Measurements from ENCODE around the gene SORBS1.

SORBS1 gene

DNA sequence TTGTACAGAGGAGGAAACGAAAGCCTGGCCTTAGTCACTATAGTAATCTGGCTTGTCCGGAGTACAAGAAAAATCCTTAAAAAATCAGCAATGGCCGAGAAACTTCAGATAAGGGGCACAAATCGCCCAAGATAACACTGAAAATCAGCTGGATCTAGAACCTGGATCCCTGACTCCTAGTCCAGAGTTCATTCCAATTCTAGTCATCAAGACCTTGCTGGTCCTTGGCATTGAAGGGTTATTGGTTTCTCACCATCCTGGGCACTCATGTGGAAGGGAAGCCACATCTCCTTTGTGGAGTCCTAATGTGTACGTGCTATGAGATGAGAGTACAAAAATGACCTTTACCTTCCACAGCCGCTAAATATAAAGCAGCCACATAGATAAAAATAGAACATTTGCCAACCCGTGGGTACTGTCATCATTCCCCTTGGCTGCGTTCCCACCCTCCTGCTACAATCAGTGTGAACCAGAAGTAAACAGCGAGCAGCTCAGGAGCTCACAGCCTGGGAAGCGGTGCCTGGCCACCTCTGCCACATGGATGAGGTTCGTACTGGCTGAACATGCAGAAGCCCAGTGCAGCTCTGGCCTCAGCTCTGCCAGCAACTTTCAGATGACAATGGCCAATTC, 154.4 kb downstream of the SORBS1 start:
- DNase-seq = no peak

DNA sequence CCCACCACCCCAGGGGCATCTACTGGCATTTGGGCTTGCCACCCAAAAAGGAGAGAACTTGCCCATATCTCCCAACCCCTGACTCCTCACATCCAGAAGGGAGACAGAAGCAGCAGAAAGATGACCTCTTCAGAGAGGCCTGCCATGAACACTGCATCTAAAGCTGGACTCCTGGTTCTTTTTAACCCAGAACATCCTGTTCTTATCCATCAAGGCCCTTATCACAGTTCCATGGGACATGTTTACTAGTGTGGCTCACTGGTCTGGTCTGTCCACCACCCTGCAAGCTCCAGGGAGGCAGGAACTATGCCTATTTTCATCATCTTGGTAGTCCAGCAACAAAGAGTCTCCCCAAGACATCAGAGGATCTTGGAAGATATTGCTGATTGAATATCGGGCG, 155.5 kb downstream of the SORBS1 start:
- DNase-seq = no peak

DNA sequence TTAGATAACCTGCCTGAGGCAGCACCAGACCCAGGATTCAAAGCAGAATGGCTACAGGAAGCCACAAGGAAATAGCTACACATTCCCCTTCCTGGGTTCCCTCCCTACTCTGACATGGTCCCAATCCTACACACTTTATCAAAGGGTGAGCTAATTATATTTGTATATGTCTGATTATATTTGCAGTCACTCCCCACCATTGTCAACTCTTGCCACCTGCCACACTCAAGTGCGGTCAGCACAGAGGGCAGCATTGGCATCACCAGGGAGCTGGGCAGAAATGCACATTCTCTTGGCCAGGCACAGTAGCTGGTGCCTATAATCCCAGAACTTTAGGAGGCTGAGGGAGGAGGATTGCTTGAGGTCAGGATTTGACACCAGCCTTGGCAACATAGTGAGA, 156.3 kb downstream of the SORBS1 start:
- DNase-seq = no peak

DNA sequence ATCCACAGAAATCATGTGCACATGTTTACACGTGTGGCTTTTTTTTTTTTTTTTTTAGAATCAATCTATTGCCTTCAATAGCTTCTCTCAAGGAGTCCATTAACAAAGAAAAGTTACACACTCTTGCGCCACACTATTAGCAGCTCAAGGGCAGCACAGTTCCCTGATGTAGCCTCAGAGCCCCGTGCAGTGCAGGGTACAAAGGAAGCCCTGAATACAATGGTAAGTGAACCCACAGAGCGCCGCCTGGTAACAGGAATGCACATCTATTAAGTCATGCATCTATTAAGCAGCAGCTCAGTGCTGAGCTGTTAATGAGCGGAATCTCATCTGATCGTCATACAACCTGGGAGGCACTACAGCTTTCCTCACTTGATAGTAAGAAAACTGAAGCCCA, 156.7 kb downstream of the SORBS1 start:
- no peak for DNase-seq

GRCh38 chr10:95403700-95404461, 157.3 kb downstream of the SORBS1 start:
- no peak for DNase-seq

DNA sequence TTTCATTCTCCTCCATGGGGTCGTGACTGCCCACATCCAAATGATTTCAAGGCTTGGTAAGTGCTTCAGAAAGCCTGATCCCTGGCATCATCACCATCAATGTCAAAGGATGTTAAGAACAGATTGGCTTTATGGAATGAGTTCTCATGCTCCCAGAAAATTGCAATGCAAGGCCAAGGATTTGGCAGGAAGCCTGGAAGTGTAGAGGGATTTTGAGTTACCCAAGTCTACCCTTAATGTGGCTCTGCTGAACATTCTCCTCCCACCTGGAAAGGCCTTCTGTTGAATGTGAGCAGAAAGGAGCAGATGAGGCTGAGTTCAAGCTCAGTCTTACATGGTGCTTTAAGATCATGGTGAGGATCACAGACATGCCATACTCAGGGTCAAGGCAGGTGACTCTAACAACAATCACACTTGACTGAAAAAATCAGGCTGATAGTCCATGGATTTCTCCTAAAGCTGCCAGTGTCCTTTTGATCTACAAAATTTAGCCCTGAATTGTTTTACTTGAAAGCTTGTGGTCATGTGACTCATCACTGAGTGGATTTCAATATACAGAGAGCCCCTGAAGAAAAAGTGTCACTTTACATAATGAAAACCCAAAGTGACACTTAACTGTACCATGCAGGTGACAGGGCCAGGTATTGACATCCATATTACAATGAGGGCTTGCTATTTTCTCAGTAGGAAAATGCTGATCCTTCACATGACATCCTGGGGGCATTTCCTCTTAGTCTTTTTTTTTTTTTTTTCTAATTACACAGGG, 159.3 kb downstream of the SORBS1 start:
- no peak for DNase-seq

GRCh38 chr10:95400787-95401186, 160.4 kb downstream of the SORBS1 start:
- DNase-seq = no peak

DNA sequence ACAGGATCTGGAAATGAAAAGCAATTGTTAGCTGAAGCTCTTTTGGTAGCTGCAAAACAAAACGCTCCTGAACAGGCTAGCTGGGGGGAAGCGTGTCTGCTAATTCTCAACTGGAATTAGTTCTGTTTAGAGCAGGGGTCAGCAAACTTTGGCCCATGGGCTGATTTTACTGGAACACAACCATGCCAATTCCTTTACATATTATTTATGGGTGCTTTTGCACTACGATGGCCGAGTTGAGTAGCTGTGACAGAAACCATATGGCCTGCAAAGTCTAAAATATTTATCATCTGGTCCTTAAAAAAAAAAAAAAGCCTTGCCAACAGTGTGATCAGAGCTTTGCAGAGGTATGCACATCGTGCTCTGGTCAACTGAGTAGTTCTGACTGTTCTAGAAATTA, 162.0 kb downstream of the SORBS1 start:
- DNase-seq = no peak

DNA sequence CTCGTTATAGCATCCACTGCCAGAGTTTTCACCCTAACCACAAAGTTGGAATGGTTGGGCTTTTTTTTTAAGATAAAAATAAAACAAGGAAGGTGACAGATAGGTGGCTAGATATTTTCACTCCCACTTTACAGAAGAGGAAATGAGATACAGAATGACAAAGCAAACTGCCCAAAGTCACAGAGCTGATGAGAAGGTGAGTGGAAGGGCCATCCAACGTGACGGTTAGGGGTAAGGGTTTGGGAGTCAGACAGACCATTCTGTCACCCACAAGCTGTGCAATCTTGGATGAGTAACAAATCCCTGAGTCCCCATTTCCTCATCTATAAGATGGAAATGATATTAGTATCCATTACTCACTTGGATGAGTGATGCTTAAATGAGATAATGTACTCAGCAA, 163.4 kb downstream of the SORBS1 start:
- DNase-seq = no peak

GRCh38 chr10:95395947-95396449, 165.2 kb downstream of the SORBS1 start:
- no peak for DNase-seq

- no peak for DNase-seq
Observed at GRCh38 chr10:95394161-95394880, 166.8 kb downstream of the SORBS1 start.

GRCh38 chr10:95392681-95393164, 168.4 kb downstream of the SORBS1 start:
- no peak for DNase-seq

GRCh38 chr10:95392217-95392584, 169.0 kb downstream of the SORBS1 start:
- no peak for DNase-seq

- peak; percentile 68 for DNase-seq
Observed at GRCh38 chr10:95391581-95392216, 169.5 kb downstream of the SORBS1 start.

GRCh38 chr10:95391164-95391563, 170.0 kb downstream of the SORBS1 start:
- no peak for DNase-seq

DNA sequence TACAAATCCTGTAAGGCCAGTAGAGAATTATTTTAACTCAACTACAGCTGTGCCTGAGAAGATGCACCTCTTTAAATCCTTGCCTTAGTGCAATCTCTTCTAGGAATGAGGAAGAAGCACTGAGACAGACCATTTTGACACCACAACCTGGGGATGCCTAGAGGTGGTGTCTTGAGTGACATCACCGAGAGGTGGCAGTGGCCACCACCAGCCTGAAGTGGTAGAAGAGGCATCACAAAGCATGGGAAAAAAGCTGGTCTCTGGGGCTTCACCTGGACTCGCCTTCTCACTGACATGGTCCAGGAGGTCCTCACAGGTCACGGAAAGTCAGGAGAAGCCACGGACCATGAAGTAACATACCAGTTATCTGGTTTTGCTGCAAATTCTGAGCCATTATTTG, 171.2 kb downstream of the SORBS1 start:
- no peak for DNase-seq

- no peak for DNase-seq
Observed at GRCh38 chr10:95389176-95389575, 172.0 kb downstream of the SORBS1 start.

- no peak for DNase-seq
Observed at GRCh38 chr10:95388539-95388938, 172.6 kb downstream of the SORBS1 start.

- DNase-seq = no peak
Observed at GRCh38 chr10:95388109-95388471, 173.1 kb downstream of the SORBS1 start.

- DNase-seq = no peak
Observed at GRCh38 chr10:95384011-95384704, 177.0 kb downstream of the SORBS1 start.

- no peak for DNase-seq
Observed at GRCh38 chr10:95382596-95382995, 178.6 kb downstream of the SORBS1 start.

GRCh38 chr10:95382174-95382573, 179.0 kb downstream of the SORBS1 start:
- DNase-seq = no peak

All from right hindlimb (tissue), 1 donor.